Activated naive CD4-positive, alpha-beta T cell treated with anti-CD3 and anti-CD28 coated beads for 36 hours (primary cell): ENCODE results near the gene PNMA8B. TPM values are rescaled to one million over a fixed set of nuclear protein-coding genes. Genes with fewer than 3 reads are reported as not detected.
"Not testable (repeated sequence)": the region's sequence is repeated elsewhere in the genome, so short reads cannot be mapped to it uniquely, and the experiment has no call there.

ENCODE experiments used
- CTCF ChIA-PET: fragments of 350-600 bp; sonication (Branson Sonifier 250); formaldehyde crosslinking; loops from one replicate; lab custom pipeline; 2021; ENCODE audit warnings: antibody characterized with exemption; lab: Charles Lee
- DNase-seq: peaks from one replicate; pipeline ENCODE4 v3.0.0-alpha.2; 2020
- H3K27ac Mint-ChIP-seq: one replicate; pipeline ENCODE4 v1.8.0; 2021; ENCODE audit warnings: mild to moderate bottlenecking, mixed read lengths
- H3K27me3 Mint-ChIP-seq: one replicate; pipeline ENCODE4 v1.8.0; 2021; ENCODE audit warnings: low read depth, mixed read lengths
- H3K36me3 Mint-ChIP-seq: one replicate; pipeline ENCODE4 v1.8.0; 2021; ENCODE audit warnings: low read depth, mixed read lengths
- H3K4me1 Mint-ChIP-seq: one replicate; pipeline ENCODE4 v1.8.0; 2021; ENCODE audit warnings: low read depth, mixed read lengths
- H3K4me3 Mint-ChIP-seq: one replicate; pipeline ENCODE4 v1.8.0; 2021; ENCODE audit warnings: mild to moderate bottlenecking, moderate library complexity, mixed read lengths
- H3K9me3 Mint-ChIP-seq: one replicate; pipeline ENCODE4 v1.8.0; 2021; ENCODE audit warnings: mixed read lengths
- intact Hi-C: fragments of 100-400 bp; cut with micrococcal nuclease; formaldehyde crosslinking; loops from one replicate; pipeline ENCODE4 v1.15.1; 2023
- total RNA-seq, 2 experiments: library from RNA; stranded (reverse); gene quantifications; one replicate each; pipeline ENCODE4 v1.2.3, GENCODE V29; 2021

PNMA8B gene
- total RNA-seq, 2 experiments from 2014 or later, result 0.35 to 0.52 TPM

DNA sequence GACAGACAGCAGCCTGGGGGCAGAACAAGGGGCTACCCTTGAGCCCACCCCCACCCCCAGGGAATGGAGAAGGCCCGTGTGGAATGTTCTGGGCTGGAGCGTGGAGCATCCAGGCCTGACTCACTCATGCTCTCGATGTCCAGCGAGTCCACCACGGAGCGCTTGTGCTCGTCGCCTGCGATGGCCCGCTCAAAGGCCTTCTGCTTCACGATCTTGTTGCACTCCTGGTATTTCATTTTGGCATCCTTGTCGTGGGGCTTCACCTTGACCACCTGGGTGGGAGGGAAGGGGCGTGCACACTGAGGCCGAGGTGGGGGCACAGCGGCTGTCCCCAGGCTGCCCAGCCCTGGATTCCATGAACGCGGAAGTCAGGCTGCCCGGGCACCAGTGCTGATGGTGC, 31.1 kb upstream of the PNMA8B start:
- H3K27ac Mint-ChIP-seq, result peak overlapping the region; percentile 46
- peaks cover 16% of the 10 kb centered on the region for H3K36me3 Mint-ChIP-seq
- H3K4me3 Mint-ChIP-seq, H3K27me3 Mint-ChIP-seq, DNase-seq, intact Hi-C loops: not testable (repeated sequence)
- H3K4me1 Mint-ChIP-seq, result peaks cover 51% of the 10 kb centered on the region
- CTCF ChIA-PET, result interaction anchor here (1.9 to 12.0 kb wide), 3 partner anchors 9 to 135 kb away, joined by 4 to 203 read pairs (median 88); no protein-coding TSS in a partner anchor
- peaks cover 20% of the 10 kb centered on the region for H3K9me3 Mint-ChIP-seq

DNA sequence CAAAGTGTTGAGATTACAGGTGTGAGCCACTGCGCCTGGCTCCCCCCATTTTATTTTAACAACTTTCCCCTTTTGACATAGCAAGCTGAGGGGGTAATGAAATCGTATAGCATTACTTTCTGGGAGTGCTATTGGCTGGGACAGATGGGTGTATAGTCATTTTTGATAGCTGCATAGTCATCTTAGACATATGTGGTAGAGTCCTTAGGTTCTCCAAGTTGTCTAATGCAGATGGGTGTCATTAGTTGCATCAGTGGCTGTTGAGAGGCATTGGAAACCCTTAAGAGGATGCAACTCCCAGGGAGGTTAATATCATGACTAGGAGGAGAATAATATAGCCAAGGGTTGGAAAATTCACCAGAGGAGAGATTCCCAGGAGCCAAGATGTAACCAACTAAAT, 28.6 kb upstream of the PNMA8B start:
- CTCF ChIA-PET, result interaction anchor here (1.0 to 12.0 kb wide), 4 partner anchors 8 to 138 kb away, joined by 3 to 203 read pairs (median 5); no protein-coding TSS in a partner anchor
- Mint-ChIP-seq H3K4me3 (no peak overlapping the region), H3K4me1 (peaks cover 60% of the 10 kb centered on the region), H3K27ac (peak overlapping the region; percentile 98), H3K27me3 (no peaks in the 10 kb centered on the region), H3K36me3 (peaks cover 16% of the 10 kb centered on the region), H3K9me3 (peaks cover 20% of the 10 kb centered on the region)
- intact Hi-C loops, result no loop called here
- no peak for DNase-seq

DNA sequence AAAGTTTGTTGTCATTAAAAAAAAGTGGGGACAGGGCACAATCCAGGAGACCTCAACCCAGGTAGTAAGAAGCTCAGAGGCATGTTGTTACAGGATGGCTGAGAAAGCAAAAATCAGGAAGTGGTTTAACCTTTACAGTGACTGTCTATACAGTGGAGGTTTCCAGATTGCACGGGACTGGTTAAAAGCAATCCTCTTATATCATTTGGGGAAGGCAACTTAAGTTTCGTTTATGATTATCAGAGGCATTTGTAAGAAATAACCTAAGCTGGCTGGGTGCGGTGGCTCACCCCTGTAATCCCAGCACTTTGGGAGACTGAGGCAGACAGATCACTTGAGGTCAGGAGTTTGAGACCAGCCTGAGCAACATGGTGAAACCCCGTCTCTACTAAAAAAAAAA, 27.3 kb upstream of the PNMA8B start:
- peak overlapping the region; percentile 60 for H3K4me3 Mint-ChIP-seq
- intact Hi-C loops, result loop anchor here (2.0 kb wide), 2 partner anchors 78 to 90 kb away; partner anchors contain the start of gene CALM3
- H3K36me3 Mint-ChIP-seq, result peaks cover 16% of the 10 kb centered on the region
- H3K4me1 Mint-ChIP-seq, result peaks cover 62% of the 10 kb centered on the region
- peak overlapping the region; percentile 98 for H3K27ac Mint-ChIP-seq
- H3K9me3 Mint-ChIP-seq, result peaks cover 20% of the 10 kb centered on the region
- DNase-seq, result peak; percentile 78
- CTCF ChIA-PET, result interaction anchor here (0.6 to 12.0 kb wide), 5 partner anchors 9 to 129 kb away, joined by 5 to 203 read pairs (median 6); no protein-coding TSS in a partner anchor
- not testable (repeated sequence) for H3K27me3 Mint-ChIP-seq

DNA sequence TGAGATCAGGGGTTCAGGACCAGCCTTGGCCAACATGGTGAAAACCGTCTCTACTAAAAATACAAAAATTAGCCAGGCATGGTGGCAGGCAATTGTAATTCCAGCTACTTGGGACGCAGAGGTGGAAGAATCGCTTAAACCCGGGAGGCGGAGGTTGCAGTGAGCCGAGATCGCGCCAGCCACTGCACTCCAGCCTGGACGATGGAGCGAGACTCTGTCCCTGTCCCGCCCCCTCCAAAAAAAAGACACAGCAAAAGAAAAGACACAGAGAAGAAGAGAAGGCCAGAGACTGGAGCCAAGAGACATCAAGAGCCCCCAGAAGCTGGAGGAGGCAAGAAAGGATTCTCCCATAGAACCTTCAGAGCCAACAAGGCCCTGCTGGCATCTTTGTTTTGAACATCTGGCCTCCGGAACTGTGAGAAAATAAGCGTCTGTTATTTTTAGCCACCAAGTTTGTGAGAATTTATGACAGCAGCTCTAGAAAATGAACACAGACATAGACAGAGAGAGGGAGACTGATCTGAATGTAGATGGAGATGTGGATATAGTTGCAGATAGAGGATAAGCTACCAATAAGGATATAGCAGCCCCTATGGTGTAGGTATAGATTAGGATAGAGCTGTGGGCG, 25.7 kb upstream of the PNMA8B start:
- Mint-ChIP-seq H3K4me3 (no peak overlapping the region), H3K36me3 (peaks cover 16% of the 10 kb centered on the region), H3K27me3 (no peaks in the 10 kb centered on the region), H3K27ac (peak overlapping the region; percentile 98), H3K9me3 (peaks cover 20% of the 10 kb centered on the region), H3K4me1 (peaks cover 62% of the 10 kb centered on the region)
- DNase-seq, result no peak
- intact Hi-C loops, result no loop called here
- CTCF ChIA-PET, result interaction anchor here (1.4 to 12.0 kb wide), 4 partner anchors 7 to 20 kb away, joined by 6 to 203 read pairs (median 50); no protein-coding TSS in a partner anchor

DNA sequence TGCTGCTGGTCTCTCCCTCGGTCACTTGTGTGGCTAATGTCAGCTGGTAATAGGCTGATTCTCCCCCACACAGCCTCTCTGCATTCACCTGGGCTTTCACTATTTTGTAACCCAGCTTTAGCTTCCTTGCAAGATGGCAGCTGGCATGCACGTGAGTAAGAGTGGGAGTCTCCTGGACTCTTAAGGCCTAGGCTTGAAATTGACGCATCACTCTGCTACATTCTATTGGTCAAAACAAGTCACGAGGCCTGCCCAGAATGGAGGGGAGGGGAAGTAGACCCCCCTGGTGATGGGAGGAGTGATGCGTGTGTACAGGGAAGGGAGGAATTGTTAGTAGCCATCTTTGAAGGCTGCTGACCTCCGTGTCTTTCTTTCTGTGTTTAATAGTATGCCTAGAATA, 24.9 kb upstream of the PNMA8B start:
- intact Hi-C loops, result no loop called here
- peaks cover 16% of the 10 kb centered on the region for H3K36me3 Mint-ChIP-seq
- peak overlapping the region; percentile 5 for H3K27ac Mint-ChIP-seq
- H3K9me3 Mint-ChIP-seq, result peaks cover 14% of the 10 kb centered on the region
- DNase-seq, result peak; percentile 28
- peaks cover 62% of the 10 kb centered on the region for H3K4me1 Mint-ChIP-seq
- CTCF ChIA-PET, result interaction anchor here (0.5 to 12.0 kb wide), 4 partner anchors 9 to 117 kb away, joined by 3 to 203 read pairs (median 46); no protein-coding TSS in a partner anchor
- no peaks in the 10 kb centered on the region for H3K27me3 Mint-ChIP-seq
- H3K4me3 Mint-ChIP-seq, result no peak overlapping the region

DNA sequence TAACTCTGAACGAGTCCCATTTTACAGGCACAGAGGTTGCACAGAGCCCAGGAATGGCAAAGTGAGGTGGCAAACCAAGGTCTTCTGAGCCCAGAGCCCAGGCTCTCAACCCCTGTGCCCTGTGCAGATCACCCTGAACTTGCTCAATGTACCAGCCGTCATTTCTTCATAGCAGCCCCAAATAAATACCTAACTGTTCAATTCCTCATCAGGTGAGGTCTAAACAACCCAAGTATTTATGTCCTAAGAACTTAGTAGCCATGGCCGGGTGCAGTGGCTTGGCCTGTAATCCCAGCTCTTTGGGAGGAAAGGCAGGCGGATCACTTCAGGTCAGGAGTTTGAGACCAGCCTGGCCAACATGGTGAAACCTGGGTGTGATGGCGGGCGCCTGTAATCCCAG, 21.8 kb upstream of the PNMA8B start:
- intact Hi-C loops, result no loop called here
- Mint-ChIP-seq H3K4me3 (no peak overlapping the region), H3K27ac (no peak overlapping the region), H3K36me3 (peaks cover under 1% of the 10 kb centered on the region), H3K27me3 (peaks cover 2% of the 10 kb centered on the region), H3K9me3 (no peaks in the 10 kb centered on the region), H3K4me1 (peaks cover 36% of the 10 kb centered on the region)
- DNase-seq, result no peak
- CTCF ChIA-PET, result interaction anchor here (0.7 to 9.2 kb wide), 7 partner anchors 12 to 144 kb away, joined by 3 to 88 read pairs (median 7); partner anchors contain the start of gene DACT3

DNA sequence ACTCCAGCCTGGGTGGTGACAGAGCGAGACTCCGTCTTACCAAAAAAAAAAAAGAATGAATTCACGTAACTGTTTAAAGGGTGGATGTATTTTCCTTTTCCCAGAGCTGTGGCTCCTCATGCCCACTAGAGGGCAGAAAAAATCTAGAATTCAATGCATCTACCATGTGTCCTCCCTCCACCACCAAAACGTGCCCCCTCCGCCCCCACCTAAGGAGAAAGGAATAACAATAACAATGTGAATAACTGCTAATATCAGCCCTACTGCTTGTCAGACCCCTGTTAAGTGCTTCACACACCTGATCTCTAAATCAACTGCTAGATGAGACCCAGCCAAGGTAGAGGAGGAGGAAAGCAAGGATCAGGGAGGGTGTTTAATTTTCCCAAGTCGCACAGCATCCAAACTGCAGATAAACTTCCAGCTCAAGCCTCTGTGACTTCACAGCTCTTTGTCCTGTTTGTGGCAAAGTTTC, 20.2 kb upstream of the PNMA8B start:
- DNase-seq, result peak; percentile 63
- H3K4me3 Mint-ChIP-seq, result no peak overlapping the region
- no peaks in the 10 kb centered on the region for H3K36me3 Mint-ChIP-seq
- peaks cover 2% of the 10 kb centered on the region for H3K27me3 Mint-ChIP-seq
- no peak overlapping the region for H3K27ac Mint-ChIP-seq
- peaks cover 23% of the 10 kb centered on the region for H3K4me1 Mint-ChIP-seq
- H3K9me3 Mint-ChIP-seq, result peaks cover 6% of the 10 kb centered on the region
- CTCF ChIA-PET, result interaction anchor here (0.6 to 9.2 kb wide), 19 partner anchors 8 to 1177 kb away, joined by 3 to 88 read pairs (median 4); no protein-coding TSS in a partner anchor
- intact Hi-C loops, result loop anchor here (1.0 kb wide), 1 partner anchor 26 kb away; no protein-coding TSS in a partner anchor

DNA sequence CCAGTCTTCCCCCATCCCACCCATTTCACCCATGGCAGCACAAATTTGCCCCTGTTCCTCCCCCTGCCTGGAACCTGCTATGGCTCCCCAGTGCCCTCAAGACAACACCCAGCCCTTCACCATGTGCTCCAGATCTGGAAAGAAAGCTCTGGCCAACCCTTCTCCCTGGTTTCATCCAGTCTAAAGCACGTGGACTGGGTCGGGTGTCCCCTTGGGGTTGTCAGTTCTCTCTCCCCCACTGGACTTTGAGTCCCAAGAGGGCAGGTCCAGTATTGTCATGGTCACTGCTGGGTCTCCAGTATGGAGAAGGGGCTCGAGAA, 19.6 kb upstream of the PNMA8B start:
- peaks cover 2% of the 10 kb centered on the region for H3K27me3 Mint-ChIP-seq
- H3K27ac Mint-ChIP-seq, result no peak overlapping the region
- H3K36me3 Mint-ChIP-seq, result no peaks in the 10 kb centered on the region
- no peak for DNase-seq
- intact Hi-C loops, result no loop called here
- CTCF ChIA-PET, result interaction anchor here (1.1 to 9.2 kb wide), 10 partner anchors 10 to 169 kb away, joined by 3 to 88 read pairs (median 7); no protein-coding TSS in a partner anchor
- H3K4me3 Mint-ChIP-seq, result no peak overlapping the region
- H3K4me1 Mint-ChIP-seq, result peaks cover 18% of the 10 kb centered on the region
- H3K9me3 Mint-ChIP-seq, result peaks cover 7% of the 10 kb centered on the region

DNA sequence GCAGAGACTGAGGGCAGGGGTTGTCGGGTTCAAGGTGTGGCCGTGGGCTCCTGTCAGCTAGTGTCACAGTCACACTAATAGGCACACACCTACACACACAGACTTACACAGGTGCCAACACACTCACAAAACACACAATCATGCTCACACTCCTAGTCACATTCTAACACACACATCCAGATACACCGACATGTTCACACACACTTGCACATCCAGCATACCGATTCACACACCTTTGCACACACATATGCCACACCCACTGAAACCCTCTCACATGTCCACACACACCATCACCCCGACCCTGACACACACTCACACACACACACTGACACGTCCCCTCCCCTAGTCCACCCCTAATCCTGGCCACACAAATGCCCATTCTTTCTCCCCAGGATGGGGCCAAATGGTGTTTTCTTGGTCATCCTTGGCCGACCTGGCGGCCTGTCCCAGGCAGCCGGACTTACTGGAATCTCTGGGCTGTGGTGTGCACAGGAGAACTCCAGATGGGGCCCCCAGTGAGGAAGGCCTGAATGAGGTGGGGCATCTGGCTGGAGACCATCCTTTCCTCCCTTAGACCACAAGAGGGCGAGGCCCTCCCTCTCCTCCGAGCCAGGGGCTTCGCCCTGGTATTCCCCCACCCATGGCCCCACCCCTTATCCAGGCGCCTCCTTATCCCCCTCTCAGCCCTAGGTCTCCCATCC, 19.1 kb upstream of the PNMA8B start:
- Mint-ChIP-seq H3K9me3 (peaks cover 7% of the 10 kb centered on the region), H3K4me3 (no peak overlapping the region), H3K36me3 (no peaks in the 10 kb centered on the region), H3K4me1 (peaks cover 14% of the 10 kb centered on the region), H3K27me3 (peaks cover 2% of the 10 kb centered on the region), H3K27ac (no peak overlapping the region)
- CTCF ChIA-PET, result interaction anchor here (0.6 to 9.2 kb wide), 16 partner anchors 8 to 138 kb away, joined by 3 to 88 read pairs (median 7); no protein-coding TSS in a partner anchor
- intact Hi-C loops, result no loop called here
- DNase-seq, result no peak

DNA sequence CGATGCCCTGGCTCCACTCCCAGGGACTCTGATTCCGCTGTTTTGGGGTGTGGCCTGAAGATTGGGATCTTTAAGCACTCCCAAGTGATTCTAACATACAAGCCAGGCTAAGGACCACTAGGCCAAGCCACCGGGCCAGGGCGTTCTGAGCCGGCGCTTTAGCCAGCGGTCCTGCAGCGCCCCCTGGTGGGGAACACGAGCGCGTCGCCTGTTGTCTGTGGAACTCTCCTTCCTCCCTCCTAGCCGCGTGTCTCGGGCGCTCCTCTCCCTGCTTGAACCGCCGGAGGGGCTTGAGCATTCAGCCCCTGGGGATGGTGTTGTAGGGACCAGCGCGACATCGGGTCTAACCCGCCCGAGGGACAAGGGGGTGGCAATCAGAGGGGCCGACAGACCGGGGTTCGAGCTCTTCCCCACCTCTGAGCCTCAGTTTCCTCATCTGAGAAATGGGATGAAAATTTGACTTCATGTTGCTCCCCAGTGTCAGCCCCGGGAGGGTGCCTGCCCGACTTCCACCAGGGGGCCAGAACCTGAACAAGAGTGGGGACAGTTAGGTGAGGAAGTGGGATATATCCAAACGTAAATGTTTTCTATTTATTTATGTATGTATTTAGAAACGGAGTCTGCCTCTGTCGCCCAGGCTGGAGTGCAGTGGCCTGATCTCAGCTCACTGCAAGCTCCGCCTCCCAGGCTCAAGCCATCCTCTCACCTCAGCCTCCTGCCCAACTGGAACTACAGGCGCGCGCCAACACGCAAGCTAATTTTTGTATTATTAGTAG, 18.0 kb upstream of the PNMA8B start:
- Mint-ChIP-seq H3K36me3 (no peaks in the 10 kb centered on the region), H3K4me3 (no peak overlapping the region), H3K27me3 (peaks cover 2% of the 10 kb centered on the region), H3K27ac (no peak overlapping the region), H3K4me1 (peaks cover 8% of the 10 kb centered on the region), H3K9me3 (peaks cover 7% of the 10 kb centered on the region)
- intact Hi-C loops, result loop anchor here (1.0 kb wide), 4 partner anchors 23 to 233 kb away; no protein-coding TSS in a partner anchor
- CTCF ChIA-PET, result interaction anchor here (0.6 to 9.2 kb wide), 17 partner anchors 9 to 165 kb away, joined by 3 to 88 read pairs (median 5); no protein-coding TSS in a partner anchor
- peak; percentile 86 for DNase-seq

DNA sequence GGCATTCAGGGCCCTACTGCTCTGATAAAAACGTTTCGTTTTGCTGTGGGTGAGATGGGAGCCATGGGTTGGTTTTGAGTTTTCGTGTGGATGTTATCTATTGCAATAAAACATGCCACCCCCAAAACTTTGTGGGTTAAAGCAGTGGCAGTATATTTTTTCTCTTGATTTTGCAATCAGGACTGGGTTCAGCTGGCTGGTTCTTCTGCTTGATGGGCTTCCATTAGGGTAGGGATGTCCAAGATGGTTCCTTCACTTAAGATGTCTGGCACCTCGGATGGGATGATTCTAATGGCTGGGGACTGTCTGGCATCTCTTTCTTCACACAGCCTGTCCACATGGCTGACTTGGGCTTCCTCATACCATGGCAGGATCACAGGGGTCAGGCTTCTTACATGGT, 15.6 kb upstream of the PNMA8B start:
- intact Hi-C loops, result no loop called here
- Mint-ChIP-seq H3K27ac (no peak overlapping the region), H3K36me3 (no peaks in the 10 kb centered on the region), H3K4me3 (no peak overlapping the region), H3K4me1 (peaks cover 6% of the 10 kb centered on the region), H3K9me3 (peaks cover 7% of the 10 kb centered on the region), H3K27me3 (peaks cover 4% of the 10 kb centered on the region)
- no peak for DNase-seq
- CTCF ChIA-PET, result interaction anchor here (1.5 to 1.9 kb wide), 5 partner anchors 11 to 115 kb away, joined by 3 to 11 read pairs (median 6); no protein-coding TSS in a partner anchor
